ENCODE results near the gene IQSEC2. TPM values are rescaled to one million over a fixed set of nuclear protein-coding genes. Genes with fewer than 3 reads are reported as not detected.

The IQSEC2 gene
- polyA plus RNA-seq, 3 donors = 6.5 to 31.2 (median 6.9) TPM

- Mint-ChIP-seq H3K27ac (no peak overlapping the region), H3K27me3 (ENCODE audit: low read depth in 3 of 3) (peaks cover 1 to 25% (median 4%) of the 10 kb centered on the region in 3 donors), H3K4me1 (no peaks in the 10 kb centered on the region), H3K4me3 (no peak overlapping the region), H3K9me3 (peaks cover 0 to 7% (median 0%) of the 10 kb centered on the region in 7 donors), H3K36me3 (peaks cover 53 to 66% of the 10 kb centered on the region in 2 donors)
- DNase-seq = no peak
- Histone ChIP-seq H3K4me2 (replicated peaks; ENCODE audit: extremely low read depth, low read length, poor library complexity, severe bottlenecking) (no peak overlapping the region), H4K20me1 (ENCODE audit: insufficient read depth, low read length) (no peaks in the 10 kb centered on the region), H3K27ac (ENCODE audit: low read depth in 1 of 2, low read length in 2 of 2) (no peak overlapping the region), H3K27me3 (ENCODE audit: control insufficient read depth in 2 of 2, insufficient read depth in 2 of 2, low read length in 2 of 2) (no peaks in the 10 kb centered on the region), H3K79me2 (ENCODE audit: insufficient read depth, low read length) (no peaks in the 10 kb centered on the region), H3K36me3 (replicated peaks in 1 of 2; ENCODE audit: control insufficient read depth in 1 of 2, insufficient read depth in 2 of 2, low read length in 2 of 2) (peaks cover 35 to 67% of the 10 kb centered on the region in 2 donors), H2AFZ (ENCODE audit: insufficient read depth, low read depth, low read length, poor library complexity, severe bottlenecking) (no peak overlapping the region), H3K9ac (ENCODE audit: insufficient read depth, low read length, poor library complexity, severe bottlenecking) (no peak overlapping the region), H3K4me3 (replicated peaks in 1 of 3; ENCODE audit: low read depth in 2 of 3, low read length in 3 of 3) (no peak overlapping the region), H3K9me3 (replicated peaks in 1 of 2; ENCODE audit: control insufficient read depth in 1 of 2, insufficient read depth in 1 of 2, low read length in 2 of 2) (no peaks in the 10 kb centered on the region), H3K4me1 (ENCODE audit: control insufficient read depth in 1 of 2, insufficient read depth in 2 of 2, low read length in 2 of 2) (no peaks in the 10 kb centered on the region)
- no peak for TF ChIP-seq CTCF (IDR thresholded peaks at IDR 0.05)
- intact Hi-C loops (cut with micrococcal nuclease) = no loop called here
- 86% methylated on average over 1 of the region's 2 CpGs for WGBS (ENCODE audit: insufficient coverage)
These were observed 30.1 kb downstream of the IQSEC2 start for GRCh38 chrX:53251307-53251706.

- H3K36me3 Mint-ChIP-seq = peaks cover 56 to 69% of the 10 kb centered on the region in 2 donors
- Histone ChIP-seq H3K27me3 (ENCODE audit: control insufficient read depth in 2 of 2, insufficient read depth in 2 of 2, low read length in 2 of 2) (no peaks in the 10 kb centered on the region), H4K20me1 (ENCODE audit: insufficient read depth, low read length) (no peaks in the 10 kb centered on the region), H2AFZ (ENCODE audit: insufficient read depth, low read depth, low read length, poor library complexity, severe bottlenecking) (no peak overlapping the region), H3K79me2 (ENCODE audit: insufficient read depth, low read length) (no peaks in the 10 kb centered on the region), H3K4me1 (ENCODE audit: control insufficient read depth in 1 of 2, insufficient read depth in 2 of 2, low read length in 2 of 2) (no peaks in the 10 kb centered on the region), H3K4me2 (replicated peaks; ENCODE audit: extremely low read depth, low read length, poor library complexity, severe bottlenecking) (no peak overlapping the region), H3K27ac (ENCODE audit: low read depth in 1 of 2, low read length in 2 of 2) (no peak overlapping the region), H3K9me3 (replicated peaks in 1 of 2; ENCODE audit: control insufficient read depth in 1 of 2, insufficient read depth in 1 of 2, low read length in 2 of 2) (no peaks in the 10 kb centered on the region), H3K9ac (ENCODE audit: insufficient read depth, low read length, poor library complexity, severe bottlenecking) (no peak overlapping the region), H3K4me3 (replicated peaks in 1 of 3; ENCODE audit: low read depth in 2 of 3, low read length in 3 of 3) (no peak overlapping the region), H3K36me3 (replicated peaks in 1 of 2; ENCODE audit: control insufficient read depth in 1 of 2, insufficient read depth in 2 of 2, low read length in 2 of 2) (peaks cover 35 to 71% of the 10 kb centered on the region in 2 donors)
- no peak for TF ChIP-seq CTCF (IDR thresholded peaks at IDR 0.05)
- no peak overlapping the region for H3K4me3 Mint-ChIP-seq
- H3K27me3 Mint-ChIP-seq (ENCODE audit: low read depth in 3 of 3) = peaks cover 1 to 22% (median 1%) of the 10 kb centered on the region in 3 donors
- no peak overlapping the region for H3K27ac Mint-ChIP-seq
- H3K9me3 Mint-ChIP-seq = peaks cover 0 to 7% (median 0%) of the 10 kb centered on the region in 7 donors
- intact Hi-C loops (cut with micrococcal nuclease) = no loop called here
- no peaks in the 10 kb centered on the region for H3K4me1 Mint-ChIP-seq
- no peak for DNase-seq
- WGBS (ENCODE audit: insufficient coverage) = 98% methylated on average over 8 of the region's 19 CpGs
These were observed 30.8 kb downstream of the IQSEC2 start for GRCh38 chrX:53250556-53250955.

Measured in CD14-positive monocyte (primary cell).